ENCODE data around the gene KSR1. TPM values are rescaled to one million over a fixed set of nuclear protein-coding genes. Genes with fewer than 3 reads are reported as not detected.

KSR1 gene
- total and polyA plus RNA-seq, 9 of the 15 experiments (the other 6 are each of a cell fraction or from before 2014, with no cell fraction given), result 1.4 to 51.7 (median 18.4) TPM

DNA sequence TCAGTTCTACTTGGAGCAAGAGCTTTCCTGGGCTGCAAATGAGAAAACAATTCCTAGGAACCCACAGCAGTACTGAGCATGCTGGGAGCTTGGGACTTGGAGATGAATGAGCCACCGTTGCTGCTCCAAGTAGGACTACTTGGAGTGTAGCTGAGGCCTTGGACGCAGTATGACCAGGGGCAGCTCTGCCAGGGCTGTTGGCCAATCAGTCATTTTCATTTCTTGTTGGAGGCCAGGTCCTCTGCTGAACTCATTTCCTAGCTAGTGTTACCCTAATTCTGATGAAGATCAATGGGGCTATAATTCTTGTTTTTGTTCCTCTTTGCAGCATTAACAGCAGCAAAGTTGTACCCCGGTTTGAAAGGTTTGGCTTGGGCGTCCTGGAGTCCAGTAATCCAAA lies 166.7 kb downstream of the KSR1 start:
- no peaks in the 10 kb centered on the region for H3K79me2 ChIP-seq (ENCODE audit: control insufficient read depth, insufficient read depth, low read length)
- no peak for FAIRE-seq
- DNase-seq (ENCODE audit: extremely low read depth in 1 of 4, low spot score in 3 of 4), result no peak
- H3K4me2 ChIP-seq (ENCODE audit: insufficient read depth, low read length), result no peak overlapping the region
- H3K27ac ChIP-seq (ENCODE audit: extremely low read depth, low read depth, low read length), result no peak overlapping the region
- in situ Hi-C loops (cut with MboI), result no loop called here
- no peaks in the 10 kb centered on the region for H3K9me3 ChIP-seq (replicated peaks; ENCODE audit: control insufficient read depth, insufficient read depth, low read depth, low read length)
- ChIA-PET CTCF (ENCODE audit: low intra/inter-chr PET ratio) (no interaction called here), POLR2A (interaction anchor here (0.7 kb wide), 1 partner anchor 238 kb away, joined by 3 read pairs; no protein-coding TSS in a partner anchor)
- WGBS (ENCODE audit: insufficient coverage, low coverage, missing lambda C conversion rate), result 66% methylated on average over 4 of the region's 4 CpGs
- no peak overlapping the region for H3K4me3 ChIP-seq
- no peak for ATAC-seq
- BruUV-seq (replicated peaks), result no TSS peak
- intact Hi-C loops (cut with micrococcal nuclease), result no loop called here
- no peaks in the 10 kb centered on the region for H3K4me1 ChIP-seq (replicated peaks in 1 of 2; ENCODE audit: control insufficient read depth in 2 of 2, insufficient read depth in 2 of 2, low read length in 2 of 2)
- peaks cover 76% of the 10 kb centered on the region; the same call in 2 of the 3 replicates for H3K36me3 ChIP-seq (ENCODE audit: control insufficient read depth, insufficient read depth, low read length)
- H3K9me1 ChIP-seq (ENCODE audit: control insufficient read depth, insufficient read depth, low read length), result no peaks in the 10 kb centered on the region
- no peaks in the 10 kb centered on the region for H3K27me3 ChIP-seq (ENCODE audit: control insufficient read depth in 2 of 2, insufficient read depth in 2 of 2, low read length in 2 of 2)
- no peak overlapping the region for H3K9ac ChIP-seq (ENCODE audit: insufficient read depth in 1 of 2, low read depth in 2 of 2, low read length in 2 of 2)
- TF ChIP-seq NR2C1 (IDR thresholded peaks at IDR 0.05) (no peak), NR2C1 (tag; IDR thresholded peaks at IDR 0.05) (no peak), GATAD2A (IDR thresholded peaks at IDR 0.05) (no peak), ZNF217 (CRISPR knock-in tag; IDR thresholded peaks at IDR 0.05) (no peak), FOSL1 (tag; conservative IDR thresholded peaks at IDR 0.05) (no peak), RHOXF2B (CRISPR knock-in tag; conservative IDR thresholded peaks at IDR 0.05) (no peak), EP400 (IDR thresholded peaks at IDR 0.05) (no peak), KAT7 (CRISPR knock-in tag; IDR thresholded peaks at IDR 0.05; ENCODE audit: borderline replicate concordance) (no peak)
- no peak overlapping the region for H2AFZ ChIP-seq (ENCODE audit: low read depth, low read length)
- H4K20me1 ChIP-seq (replicated peaks; ENCODE audit: control insufficient read depth, insufficient read depth, low read length), result no peaks in the 10 kb centered on the region; the same call in 1 of the 2 replicates

DNA sequence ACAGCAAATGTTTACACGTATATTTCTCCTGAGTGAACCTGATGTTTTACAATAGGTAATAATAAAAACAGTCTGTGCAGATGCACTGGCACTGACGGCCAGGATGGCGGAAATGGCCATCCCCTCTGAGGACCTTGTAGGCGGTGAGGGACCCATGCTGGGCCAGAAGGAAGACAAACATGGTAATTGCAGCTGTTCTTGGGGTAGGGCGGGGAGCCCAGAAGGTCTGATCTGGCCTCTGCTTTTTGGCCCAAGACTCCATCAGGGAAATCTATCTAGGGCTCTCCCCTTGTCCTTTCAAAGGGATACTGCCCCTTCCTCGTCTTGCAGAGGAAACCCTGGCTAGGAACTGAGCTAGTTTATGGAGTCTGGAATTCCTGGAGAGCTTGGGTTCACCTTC lies 167.4 kb downstream of the KSR1 start:
- Histone ChIP-seq H3K9me1 (ENCODE audit: control insufficient read depth, insufficient read depth, low read length) (no peaks in the 10 kb centered on the region), H3K36me3 (ENCODE audit: control insufficient read depth, insufficient read depth, low read length) (peaks cover 69% of the 10 kb centered on the region; the same call in 2 of the 3 replicates), H3K4me1 (replicated peaks in 1 of 2; ENCODE audit: control insufficient read depth in 2 of 2, insufficient read depth in 2 of 2, low read length in 2 of 2) (no peaks in the 10 kb centered on the region), H3K79me2 (ENCODE audit: control insufficient read depth, insufficient read depth, low read length) (no peaks in the 10 kb centered on the region), H4K20me1 (replicated peaks; ENCODE audit: control insufficient read depth, insufficient read depth, low read length) (no peaks in the 10 kb centered on the region; the same call in 1 of the 2 replicates), H3K9ac (ENCODE audit: insufficient read depth in 1 of 2, low read depth in 2 of 2, low read length in 2 of 2) (no peak overlapping the region), H3K4me2 (ENCODE audit: insufficient read depth, low read length) (no peak overlapping the region), H3K27ac (ENCODE audit: extremely low read depth, low read depth, low read length) (no peak overlapping the region), H2AFZ (ENCODE audit: low read depth, low read length) (no peak overlapping the region), H3K9me3 (replicated peaks; ENCODE audit: control insufficient read depth, insufficient read depth, low read depth, low read length) (no peaks in the 10 kb centered on the region), H3K27me3 (ENCODE audit: control insufficient read depth in 2 of 2, insufficient read depth in 2 of 2, low read length in 2 of 2) (no peaks in the 10 kb centered on the region), H3K4me3 (no peak overlapping the region)
- FAIRE-seq (no peak), ATAC-seq (no peak), DNase-seq (ENCODE audit: extremely low read depth in 1 of 4, low spot score in 3 of 4) (no peak)
- TSS peak; percentile 18 for BruUV-seq (replicated peaks)
- TF ChIP-seq EP400 (IDR thresholded peaks at IDR 0.05), result no peak
- no peak for TF ChIP-seq SLC30A9 (CRISPR knock-in tag; IDR thresholded peaks at IDR 0.05)
- no peak for TF ChIP-seq NFE2L1 (tag; IDR thresholded peaks at IDR 0.05; ENCODE audit: borderline replicate concordance, low read depth)
- no peak for TF ChIP-seq ZNF174 (CRISPR knock-in tag; IDR thresholded peaks at IDR 0.05)
- 93% methylated on average over 6 of the region's 6 CpGs for WGBS (ENCODE audit: insufficient coverage, low coverage, missing lambda C conversion rate)
- ChIA-PET POLR2A (interaction anchor here (1.1 to 1.5 kb wide), 2 partner anchors 9 to 12 kb away, joined by 3 to 5 read pairs; no protein-coding TSS in a partner anchor), CTCF (ENCODE audit: low intra/inter-chr PET ratio) (no interaction called here)
- in situ Hi-C loops (cut with MboI), result no loop called here
- intact Hi-C loops (cut with micrococcal nuclease), result no loop called here
